Adipose tissue (tissue), 3 donors: ENCODE data around the gene CUBN. TPM values are rescaled to one million over a fixed set of nuclear protein-coding genes. Genes with fewer than 3 reads are reported as not detected.
"Not testable (repeated sequence)": the region's sequence is repeated elsewhere in the genome, so short reads cannot be mapped to it uniquely, and the experiment has no call there.

Experiments used
- H3K27ac ChIP-seq: one replicate; pipeline ENCODE4 v1.5.1; 2013; ENCODE audit warnings: low read depth, low read length
- WGBS, 3 donors: extraction: QIAGEN DNeasy Blood & Tissue Kit; methylation state at CpG; one replicate each; pipeline ENCODE4 v1.1.7; 2013; 5-methylcytosine and 5-hydroxymethylcytosine counted together
- polyA plus RNA-seq, 3 donors: library from polyadenylated mRNA; stranded (reverse); fragments of 200-250 nt; gene quantifications; one replicate each; pipeline ENCODE4 v1.2.3, GENCODE V29; 2013
- donor health status: healthy with polysubstance abuse.
- donor health status: Bipolar disorder and iron deficiency.
- donor health status: healthy.

CUBN gene
- polyA plus RNA-seq, 3 donors = 0.20 to 0.56 (median 0.36) TPM

DNA sequence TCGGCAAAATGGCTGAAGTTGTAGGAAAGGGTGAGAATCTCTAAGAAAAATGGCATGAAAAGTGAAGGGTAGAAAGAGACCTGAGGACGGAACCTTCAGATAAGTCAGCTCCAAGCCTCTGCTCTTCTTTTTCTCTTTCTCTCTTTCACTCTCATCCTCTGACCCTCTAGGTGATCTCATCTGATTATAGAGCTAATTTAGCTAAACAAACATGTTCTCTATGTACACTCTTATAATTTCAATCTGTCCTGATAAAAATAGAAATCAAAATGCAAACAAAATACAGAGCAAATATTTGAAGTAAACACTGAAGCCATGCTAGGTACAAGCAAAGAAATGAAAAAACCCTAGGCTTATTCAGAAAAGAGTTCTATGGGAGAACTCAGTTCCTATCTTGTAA is 14.4 kb upstream of the CUBN start:
- 85 to 96% (median 94%) methylated on average over 2 of the region's 2 CpGs for WGBS, 3 donors
- no peak overlapping the region for H3K27ac ChIP-seq

DNA sequence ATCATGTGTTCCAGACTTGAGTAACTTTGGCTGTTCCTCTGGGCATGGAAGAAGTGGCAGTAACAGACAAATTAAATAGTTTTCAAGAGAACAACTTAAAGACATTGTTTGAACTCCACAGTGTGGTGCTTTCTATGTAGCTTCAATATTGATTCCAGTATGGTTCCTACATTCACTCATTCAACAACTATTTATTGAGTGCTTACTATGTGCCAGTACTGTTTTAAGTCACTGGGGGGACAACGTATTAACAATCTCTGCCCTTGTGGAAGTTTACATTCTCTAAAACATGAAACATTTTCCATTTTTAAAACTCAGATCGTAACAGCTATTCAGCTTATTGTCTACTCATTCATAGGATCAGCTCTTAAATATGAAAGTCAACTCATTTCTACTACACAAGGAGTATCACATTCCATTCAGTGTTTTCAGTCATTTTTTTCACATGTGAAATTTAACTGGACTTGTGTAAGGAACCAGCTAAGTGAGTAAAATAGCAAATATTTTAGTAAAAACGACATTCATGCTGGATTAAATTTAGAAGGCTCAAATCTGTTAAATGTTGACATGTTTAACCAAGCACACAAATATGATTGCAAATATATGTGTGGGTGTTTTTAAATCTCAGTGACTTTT is 13.6 kb upstream of the CUBN start:
- no peak overlapping the region for H3K27ac ChIP-seq
- 86 to 90% (median 86%) methylated on average over 3 of the region's 3 CpGs for WGBS, 3 donors

DNA sequence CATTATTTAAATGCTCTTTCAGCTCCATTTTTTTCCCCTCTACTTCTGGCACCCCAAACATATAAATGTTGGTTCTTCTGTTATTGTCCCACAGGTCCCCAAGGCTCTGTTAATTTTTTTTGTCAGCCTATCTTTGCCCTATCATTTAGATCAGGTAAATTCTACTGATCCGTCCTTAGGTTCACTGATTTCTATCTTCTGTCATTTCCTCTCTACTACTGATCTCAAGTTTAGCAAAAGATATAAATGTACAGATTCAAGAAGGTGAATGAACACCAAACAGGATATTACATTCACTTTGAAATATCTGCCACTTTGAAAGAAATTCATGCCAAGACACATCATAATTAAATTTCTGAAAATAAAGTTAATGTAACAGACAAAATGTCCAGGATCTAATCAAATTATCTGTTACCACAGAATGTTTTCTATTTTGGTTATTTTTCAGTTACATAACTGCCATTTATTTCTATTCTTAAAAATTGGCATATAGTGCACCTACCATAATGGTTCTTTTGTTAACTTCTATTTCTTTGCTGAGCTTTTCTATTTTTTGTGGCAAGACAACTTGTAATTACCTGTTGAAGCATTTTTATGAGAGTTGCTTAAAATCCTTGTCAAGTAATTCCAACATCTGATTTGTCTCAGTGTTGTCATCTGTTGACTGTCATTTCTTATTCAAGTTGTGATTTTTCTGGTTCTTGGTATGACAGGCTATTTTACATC is 12.1 kb upstream of the CUBN start:
- 77 to 91% (median 81%) methylated on average over 1 of the region's 1 CpG for whole genome bisulfite sequencing, 3 donors
- H3K27ac ChIP-seq = no peak overlapping the region

DNA sequence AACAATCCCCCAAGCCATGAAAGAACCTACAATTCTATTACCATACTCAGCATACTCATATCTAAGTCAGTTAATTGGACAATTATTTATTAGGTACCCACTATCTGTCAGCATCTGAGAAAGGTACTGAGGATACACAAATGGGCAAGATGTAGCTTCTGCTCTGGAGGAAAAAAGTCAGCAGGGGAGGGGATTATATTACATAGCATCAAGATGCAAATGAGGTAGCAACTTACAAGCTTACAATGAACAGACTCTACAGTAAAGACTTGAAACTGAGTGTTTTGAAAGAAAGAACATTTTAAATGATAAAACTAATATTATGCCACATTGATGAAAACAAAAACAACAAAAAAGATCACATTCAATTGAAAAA is 10.8 kb upstream of the CUBN start:
- H3K27ac ChIP-seq = no peak overlapping the region

DNA sequence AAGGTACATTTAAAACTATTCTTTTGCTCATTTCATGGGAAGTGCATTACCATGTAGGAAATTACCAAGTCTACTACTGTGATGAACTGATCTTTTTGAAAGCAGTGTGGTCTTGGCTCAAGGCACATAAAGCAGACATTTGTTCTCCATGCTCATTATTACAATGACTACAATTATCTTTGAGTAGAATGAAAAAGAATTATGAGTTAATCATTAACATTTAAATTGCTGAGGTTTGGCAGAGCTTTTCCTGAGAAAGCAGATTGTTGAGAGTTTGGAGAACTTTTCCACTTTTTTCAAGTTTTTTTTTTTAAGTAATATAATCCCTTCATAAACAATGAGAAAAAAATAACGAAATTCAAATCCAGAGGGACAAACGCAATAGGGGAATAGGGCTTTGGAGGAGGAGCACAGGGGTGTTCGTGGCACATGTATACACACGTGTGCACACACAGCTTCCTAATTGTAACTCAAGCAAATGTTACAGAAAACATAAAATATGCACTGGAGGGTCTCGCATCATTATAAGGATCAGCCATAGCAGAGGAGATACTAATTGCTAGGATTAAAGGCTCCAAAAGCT is 8.9 kb upstream of the CUBN start:
- WGBS, 3 donors = 44 to 69% (median 60%) methylated on average over 5 of the region's 5 CpGs
- no peak overlapping the region for H3K27ac ChIP-seq

DNA sequence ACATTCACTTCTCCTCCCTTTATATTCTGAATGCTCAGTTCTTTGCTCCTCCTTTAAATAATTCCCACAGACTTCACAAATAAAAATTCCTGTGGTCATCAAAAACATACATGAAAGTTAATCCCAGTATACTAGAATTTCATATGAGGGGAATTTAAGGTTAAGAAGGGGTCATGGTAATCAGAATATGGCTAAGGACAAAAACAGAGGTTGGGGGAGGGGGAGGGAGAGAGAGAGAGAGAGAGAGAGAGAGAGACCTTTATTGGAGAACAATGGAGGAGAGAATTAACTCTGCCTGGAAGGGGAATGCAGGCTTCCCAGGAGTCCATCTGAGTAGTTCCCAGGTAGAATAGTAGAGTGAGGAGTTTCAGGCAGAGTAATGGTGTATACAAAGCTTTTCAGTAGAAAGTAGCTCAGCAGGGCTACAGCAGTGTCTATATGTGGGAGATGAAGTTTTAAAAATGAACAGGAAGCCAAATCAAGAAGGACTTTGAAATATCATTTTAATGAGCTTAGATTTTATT is 5.2 kb upstream of the CUBN start:
- H3K27ac ChIP-seq = no peak overlapping the region

DNA sequence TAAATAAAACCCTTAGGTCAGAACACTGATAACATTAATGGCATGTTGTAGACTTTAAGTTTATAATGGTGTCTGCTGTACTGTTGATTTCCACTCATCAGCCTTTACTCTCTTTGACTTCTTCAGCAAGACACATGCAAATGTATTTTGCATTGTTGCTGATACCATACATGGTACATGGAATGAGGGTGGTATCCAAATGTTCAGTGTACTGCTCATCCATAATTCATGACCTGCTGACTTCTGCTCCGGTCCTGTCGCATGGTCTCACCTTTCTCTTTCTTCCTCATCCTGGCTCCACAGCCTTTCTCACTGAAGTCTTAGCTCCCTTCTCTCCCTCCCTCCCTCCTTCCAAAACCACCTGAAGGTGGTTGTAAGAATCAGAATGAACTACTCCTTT is 4.7 kb upstream of the CUBN start:
- no peak overlapping the region for H3K27ac ChIP-seq
- 93 to 100% (median 95%) methylated on average over 2 of the region's 2 CpGs for WGBS, 3 donors

DNA sequence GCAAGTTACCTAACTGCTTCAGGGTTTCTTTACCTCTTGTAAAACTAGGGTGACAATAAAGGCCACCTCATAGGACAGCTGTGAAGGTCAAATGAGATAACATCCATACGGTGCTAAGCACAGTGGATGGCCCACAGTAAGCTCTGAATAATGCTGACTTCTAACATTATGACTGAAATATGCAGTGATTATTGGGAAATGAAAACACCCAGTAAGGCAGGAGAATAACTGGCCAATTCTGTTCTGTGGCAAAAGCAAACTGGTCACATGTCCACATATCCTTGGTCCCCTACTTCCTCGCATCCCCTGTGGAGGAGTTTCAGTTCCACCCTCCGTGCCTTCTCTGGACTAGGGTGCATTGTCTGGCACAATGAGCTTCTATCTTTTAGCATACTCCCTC is 1.4 kb downstream of the CUBN start:
- WGBS, 3 donors = 84 to 90% (median 86%) methylated on average over 3 of the region's 3 CpGs
- H3K27ac ChIP-seq = no peak overlapping the region

DNA sequence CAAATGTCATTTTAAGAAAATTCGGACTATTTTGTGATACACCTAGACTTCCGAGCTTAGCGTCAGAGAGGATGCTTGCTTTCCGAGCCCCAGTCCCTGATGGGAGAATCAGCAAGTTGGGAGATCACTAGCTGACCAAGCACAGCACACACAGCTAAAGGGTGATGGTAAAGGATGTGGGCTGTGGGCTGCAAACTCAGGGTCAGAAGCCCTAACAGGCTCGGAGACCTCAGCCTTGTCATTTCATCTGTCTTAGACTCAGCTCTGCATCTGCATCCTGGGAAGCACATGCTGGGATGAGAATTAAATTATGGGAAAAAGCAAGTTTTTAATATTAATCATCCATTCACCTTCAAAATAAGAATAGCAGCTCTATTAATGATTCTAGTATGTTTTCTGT is 3.3 kb downstream of the CUBN start:
- WGBS, 3 donors = 86 to 97% (median 91%) methylated on average over 5 of the region's 5 CpGs
- no peak overlapping the region for H3K27ac ChIP-seq

DNA sequence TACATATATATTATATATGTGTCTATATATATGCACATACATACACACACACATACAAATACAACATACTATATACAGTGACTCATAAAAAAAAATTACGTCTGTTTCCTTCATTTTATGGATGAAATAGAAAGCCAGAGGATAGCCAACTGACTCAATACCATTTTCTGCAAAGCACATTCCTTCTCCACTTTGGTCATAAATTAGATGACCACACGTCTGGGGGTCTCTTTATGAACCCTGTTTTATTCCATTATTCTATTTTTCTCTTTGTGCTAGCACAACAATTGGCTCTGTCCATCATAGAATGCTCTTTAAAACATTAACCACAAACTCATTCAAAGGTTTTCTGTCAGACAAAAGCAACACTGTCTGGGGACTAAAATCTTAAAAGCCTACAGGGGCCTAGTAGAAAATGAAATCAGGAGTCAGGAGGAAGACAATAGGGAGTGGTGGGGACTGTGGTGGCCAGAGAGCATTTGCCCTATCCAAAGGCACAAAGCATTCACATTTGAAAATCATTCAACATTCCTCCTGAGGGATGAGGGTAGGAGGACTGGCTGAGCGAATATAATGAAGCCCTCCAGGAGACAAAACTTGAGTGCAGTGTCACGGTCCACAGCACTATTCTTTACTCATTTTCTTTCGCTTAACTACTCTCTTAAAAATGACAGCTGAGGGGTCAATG is 4.3 kb downstream of the CUBN start:
- WGBS, 3 donors = 71 to 94% (median 85%) methylated on average over 5 of the region's 5 CpGs
- H3K27ac ChIP-seq = no peak overlapping the region

DNA sequence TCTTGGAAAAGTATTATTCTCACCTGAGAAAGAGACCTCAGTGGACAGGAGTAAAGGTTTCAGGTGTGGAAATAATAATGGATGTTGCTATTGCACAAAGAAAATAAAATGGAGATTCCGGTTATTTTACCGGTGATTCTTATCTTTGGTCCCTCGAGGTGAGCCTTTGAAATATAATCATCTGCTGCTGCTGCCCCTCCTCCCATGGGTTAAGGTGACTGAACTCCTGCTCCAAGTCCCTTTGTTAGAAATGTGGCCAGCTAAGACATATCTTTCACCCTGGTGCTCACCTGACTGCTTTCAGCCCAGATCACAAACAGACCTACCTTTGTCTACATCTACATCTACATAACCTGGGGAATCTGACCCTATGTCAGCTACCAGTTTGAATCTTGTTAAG is 5.7 kb downstream of the CUBN start:
- WGBS, 3 donors = 45 to 94% (median 92%) methylated on average over 3 of the region's 3 CpGs

DNA sequence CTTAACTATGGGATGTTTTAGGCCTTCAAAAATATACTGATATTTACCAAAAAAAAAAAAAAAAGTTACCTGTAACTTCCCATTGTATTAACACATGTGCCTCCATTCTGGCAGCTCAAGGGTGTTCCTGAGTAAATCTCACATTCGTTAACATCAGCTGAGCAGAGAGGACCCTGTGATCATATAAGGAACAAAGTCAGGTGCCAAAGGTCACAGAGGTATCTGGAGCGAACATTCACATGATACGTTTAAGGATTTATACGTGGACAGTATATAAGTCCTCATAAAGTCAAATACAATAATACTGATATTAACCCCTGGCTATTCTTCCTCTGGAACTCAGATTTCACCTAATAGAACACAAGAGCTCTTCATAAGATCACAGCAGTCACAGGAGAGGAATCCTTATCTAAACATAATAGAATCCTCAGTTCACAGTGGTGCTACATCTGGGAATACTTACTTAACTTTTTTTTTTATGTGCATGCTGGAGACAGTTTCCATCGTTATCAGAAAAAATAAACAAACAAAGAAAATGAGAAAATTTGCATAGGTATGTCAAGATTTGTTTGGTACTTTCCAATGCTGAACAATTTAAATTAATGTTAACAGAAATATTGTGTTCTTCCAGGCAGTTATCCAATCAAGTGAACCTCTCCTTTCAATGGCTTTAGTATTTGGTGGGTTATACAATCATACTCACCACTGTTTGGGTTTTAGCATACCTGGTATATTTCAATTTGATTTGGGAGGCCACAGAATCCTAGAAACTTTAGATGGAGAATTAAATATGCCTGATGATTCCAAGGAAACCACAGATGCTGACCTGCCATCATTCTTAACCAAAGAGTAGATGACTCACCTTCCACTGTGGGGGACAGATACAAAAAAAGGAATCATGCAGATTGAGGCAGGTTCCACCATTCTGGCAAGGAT is 6.6 kb downstream of the CUBN start:
- H3K27ac ChIP-seq = no peak overlapping the region
- 67 to 87% (median 83%) methylated on average over 5 of the region's 5 CpGs for WGBS, 3 donors

More for the DNA sequence above, 5.7 kb downstream of the CUBN start:
- no peak overlapping the region for H3K27ac ChIP-seq

DNA sequence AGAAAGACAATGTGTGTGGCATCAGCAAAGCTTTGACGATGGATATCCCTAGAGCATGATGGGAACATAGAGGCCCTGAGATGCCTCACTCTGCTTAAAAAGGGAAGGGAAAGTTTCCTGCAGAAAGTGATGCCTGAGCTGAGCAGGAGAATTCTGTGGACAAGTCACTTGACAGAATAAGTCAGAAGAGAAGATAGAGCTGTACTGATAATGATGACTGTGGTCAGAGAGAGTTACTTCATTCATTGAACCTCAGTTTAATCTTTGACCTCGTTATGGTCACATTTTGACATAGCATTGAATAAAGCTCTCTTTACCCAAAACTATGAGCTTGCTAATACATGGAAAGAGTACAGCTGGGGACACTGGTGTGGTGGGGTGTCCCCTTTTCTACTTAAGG is 7.6 kb downstream of the CUBN start:
- H3K27ac ChIP-seq = no peak overlapping the region
- WGBS, 3 donors = 82 to 92% (median 89%) methylated on average over 2 of the region's 2 CpGs

DNA sequence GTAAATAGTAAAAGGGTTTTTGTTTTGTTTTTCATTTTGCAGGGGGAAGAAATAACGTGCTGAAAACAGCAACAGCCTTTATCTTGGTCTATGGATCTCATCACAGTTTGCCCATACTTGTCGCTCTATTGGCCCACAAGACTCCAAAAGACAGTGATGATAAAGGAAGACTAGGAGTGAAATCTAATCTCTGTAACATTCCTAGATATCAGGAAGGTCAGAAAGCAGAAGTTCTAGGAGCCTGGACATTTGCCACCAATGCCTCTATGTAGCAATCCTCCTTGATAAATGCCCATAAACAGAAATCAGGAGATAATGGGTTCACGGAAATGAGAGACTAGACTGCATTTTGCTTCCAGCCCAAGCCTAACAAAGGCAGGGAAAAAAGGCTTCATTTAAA is 8.9 kb downstream of the CUBN start:
- no peak overlapping the region for H3K27ac ChIP-seq
- 48 to 72% (median 71%) methylated on average over 3 of the region's 3 CpGs for WGBS, 3 donors

DNA sequence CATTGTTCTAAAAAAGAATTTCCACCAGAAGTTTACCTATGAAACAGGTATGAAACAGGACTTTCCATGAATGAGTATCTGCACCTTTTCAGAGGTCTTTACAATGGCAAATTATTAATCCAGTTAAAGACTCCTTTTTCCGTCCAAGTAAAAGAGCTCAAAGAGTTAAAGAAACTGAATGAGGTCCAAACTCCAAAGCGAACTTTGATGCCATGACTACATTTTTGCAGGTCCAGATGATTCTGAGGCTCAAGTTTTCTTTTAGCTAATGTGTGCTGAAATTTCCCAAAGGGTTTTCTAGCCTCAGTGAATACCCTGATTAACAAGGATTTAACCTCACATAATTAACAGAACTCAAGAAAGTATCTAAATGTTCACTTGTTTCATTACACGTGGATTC is 9.8 kb downstream of the CUBN start:
- no peak overlapping the region for H3K27ac ChIP-seq
- 53 to 80% (median 79%) methylated on average over 3 of the region's 3 CpGs for WGBS, 3 donors

DNA sequence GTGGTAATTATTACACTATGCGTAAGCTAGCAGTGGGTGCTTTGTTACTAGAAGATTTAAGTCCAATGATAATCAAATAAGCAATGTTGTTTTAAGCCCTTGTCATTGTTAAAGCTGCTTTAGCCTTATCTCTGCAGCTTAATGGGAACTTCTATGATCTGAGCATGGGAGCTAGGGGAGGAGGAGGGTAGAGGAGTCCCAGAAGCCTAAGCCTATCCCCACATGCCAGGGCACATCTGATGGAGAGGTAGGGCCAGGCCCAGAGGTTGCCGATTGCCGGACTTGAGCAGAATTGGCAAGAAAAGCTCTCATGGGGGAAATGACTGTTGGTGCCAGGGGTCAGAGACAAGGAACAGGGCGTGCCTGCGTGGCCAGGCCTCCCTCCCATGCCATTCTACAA is 13.4 kb downstream of the CUBN start:
- H3K27ac ChIP-seq = no peak overlapping the region
- 69 to 80% (median 71%) methylated on average over 5 of the region's 5 CpGs for WGBS, 3 donors

DNA sequence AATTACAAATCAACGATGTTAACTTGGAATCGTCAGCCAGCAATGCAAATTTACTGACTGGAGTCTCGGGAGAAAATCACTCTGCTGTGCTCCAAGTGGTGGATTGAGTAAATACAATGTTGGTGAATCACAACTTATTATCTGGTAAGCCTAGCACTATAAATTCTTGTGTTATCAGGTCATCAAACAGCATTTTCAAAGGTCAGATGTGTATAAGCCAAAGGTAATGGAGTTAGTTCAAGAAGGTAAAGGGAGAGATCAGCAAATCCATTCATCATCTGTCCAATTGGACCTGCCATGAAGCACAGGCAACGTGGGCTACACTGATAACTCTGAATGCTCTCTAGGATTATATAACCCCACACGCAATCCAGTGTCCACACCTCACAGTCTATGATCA is 13.9 kb downstream of the CUBN start:
- 61 to 84% (median 79%) methylated on average over 5 of the region's 5 CpGs for WGBS, 3 donors
- no peak overlapping the region for H3K27ac ChIP-seq

DNA sequence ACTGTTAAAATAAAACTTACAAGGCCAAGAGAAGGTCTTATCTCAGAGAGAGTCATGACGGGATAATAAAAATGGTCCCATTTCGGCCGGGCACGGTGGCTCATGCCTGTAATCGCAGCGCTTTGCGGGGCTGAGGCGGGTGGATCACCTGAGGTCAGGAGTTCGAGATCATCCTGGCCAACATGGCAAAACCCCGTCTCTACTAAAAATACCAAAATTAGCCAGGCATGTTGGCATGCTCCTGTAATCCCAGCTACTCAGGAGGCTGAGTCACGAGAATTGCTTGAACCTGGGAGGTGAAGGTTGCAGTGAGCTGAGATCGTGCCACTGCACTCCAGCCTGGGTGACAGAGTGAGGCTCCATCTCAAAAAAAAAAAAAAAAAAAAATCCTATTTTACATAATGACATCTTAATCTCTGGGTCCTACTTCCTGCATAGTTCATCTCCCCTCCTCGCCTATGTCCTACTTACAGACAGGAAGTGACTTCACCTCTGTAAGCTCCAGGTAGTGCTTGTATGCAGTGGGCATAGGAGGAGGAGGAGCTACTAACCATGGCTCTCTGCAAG is 14.7 kb downstream of the CUBN start:
- 80 to 97% (median 96%) methylated on average over 13 of the region's 13 CpGs for WGBS, 3 donors
- not testable (repeated sequence) for H3K27ac ChIP-seq
